NCI-H2227 treated with DMSO at 0.1 percent for 48 hours (cell line): ENCODE measurements around the gene PXK.

ENCODE experiments used
- DNase-seq: peaks from one replicate; lab custom pipeline; 2025; lab: John Stamatoyannopoulos, UW

PXK gene

DNA sequence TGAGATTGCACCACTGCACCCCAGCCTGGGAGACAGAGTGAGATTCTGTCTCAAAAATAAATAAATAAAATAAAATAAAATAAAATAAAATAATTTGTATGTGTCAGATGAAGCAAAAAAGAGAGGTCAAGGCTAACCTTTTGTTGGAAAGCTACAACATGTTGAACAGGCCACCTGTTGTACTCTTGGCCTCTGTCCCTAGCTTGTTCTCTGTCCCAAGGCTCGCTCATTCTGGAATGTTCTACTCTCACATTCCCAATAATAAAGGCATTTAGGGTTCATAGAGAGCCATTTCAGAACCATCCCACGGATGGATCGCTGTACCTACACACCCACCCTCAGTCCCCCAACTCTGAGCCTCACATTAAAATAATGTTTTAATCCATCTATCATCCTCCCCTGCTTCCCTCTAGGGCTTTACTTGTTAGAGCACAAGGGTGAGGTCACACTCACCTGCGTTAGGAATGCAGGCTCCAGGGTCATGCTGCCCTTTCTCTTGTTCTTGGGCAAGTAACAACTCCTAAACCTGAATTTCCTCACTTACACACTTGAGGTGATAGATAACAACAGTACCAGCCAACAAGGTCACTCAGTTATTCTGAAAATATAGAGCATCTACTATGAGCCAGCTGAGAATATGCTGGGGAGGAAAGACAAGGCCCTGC is 134.3 kb downstream of the PXK start:
- DNase-seq = no peak

DNA sequence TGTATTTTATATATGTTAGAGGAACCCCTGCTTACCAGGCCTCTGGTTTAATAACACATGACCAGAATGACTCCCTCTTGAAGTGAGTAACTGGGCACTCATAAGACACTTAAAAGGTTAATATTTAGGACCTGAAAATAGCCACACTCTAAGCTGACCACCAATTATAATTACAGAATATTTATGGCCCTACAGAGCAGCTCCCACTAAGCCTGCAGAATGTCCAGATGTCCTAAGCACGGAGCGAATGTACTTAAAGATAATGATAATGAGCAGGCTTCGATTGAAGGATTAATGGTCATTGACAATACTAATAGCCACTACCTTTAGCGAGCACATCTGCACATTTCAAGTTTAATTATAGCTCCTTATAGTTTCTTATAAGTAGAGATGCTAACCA is 136.4 kb downstream of the PXK start:
- no peak for DNase-seq

- no peak for DNase-seq
Observed at GRCh38 chr3:58470363-58471024, 137.8 kb downstream of the PXK start.

DNA sequence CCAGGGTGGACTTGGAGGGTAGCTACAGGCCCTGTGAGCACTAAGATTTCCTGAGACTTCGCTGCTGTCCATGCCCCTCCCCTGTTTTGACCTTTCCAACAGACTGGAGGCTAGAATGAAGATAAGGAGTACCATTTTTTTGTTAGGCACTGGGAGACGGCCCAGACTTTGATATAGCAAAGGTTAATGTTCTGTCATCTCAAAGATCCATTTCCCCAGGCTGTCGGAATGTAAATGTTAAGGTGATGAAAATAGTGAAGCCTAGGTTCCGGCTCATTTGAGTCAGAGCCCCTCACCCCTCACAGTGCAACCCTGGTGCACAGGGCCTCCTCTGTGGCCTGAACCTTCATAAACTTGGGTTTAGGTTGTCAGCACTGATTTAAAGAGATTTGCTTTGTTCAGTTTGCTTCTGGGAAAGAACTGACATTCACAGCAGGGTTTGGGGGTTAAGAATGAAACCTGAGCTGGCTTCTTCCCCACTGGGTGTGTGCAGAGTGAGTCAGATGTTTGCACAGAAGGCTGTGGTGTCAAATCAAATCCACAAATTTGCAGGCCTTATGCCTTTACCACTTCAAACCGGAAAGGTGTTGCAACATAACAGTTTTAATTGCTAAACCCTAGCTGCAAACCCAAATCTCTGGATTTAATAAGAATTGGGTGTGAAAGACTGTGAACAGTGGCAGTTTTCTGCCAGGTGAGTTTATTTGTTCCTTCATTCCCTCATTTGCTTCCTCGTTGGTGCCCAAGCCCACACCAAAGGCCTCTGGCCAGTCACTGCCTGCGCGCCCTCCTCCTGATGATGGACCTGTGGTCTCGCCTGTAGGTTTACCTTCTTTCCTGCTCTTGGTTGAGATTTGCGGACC is 138.6 kb downstream of the PXK start:
- DNase-seq = no peak

- no peak for DNase-seq
Observed at GRCh38 chr3:58473275-58473674, 140.6 kb downstream of the PXK start.

DNA sequence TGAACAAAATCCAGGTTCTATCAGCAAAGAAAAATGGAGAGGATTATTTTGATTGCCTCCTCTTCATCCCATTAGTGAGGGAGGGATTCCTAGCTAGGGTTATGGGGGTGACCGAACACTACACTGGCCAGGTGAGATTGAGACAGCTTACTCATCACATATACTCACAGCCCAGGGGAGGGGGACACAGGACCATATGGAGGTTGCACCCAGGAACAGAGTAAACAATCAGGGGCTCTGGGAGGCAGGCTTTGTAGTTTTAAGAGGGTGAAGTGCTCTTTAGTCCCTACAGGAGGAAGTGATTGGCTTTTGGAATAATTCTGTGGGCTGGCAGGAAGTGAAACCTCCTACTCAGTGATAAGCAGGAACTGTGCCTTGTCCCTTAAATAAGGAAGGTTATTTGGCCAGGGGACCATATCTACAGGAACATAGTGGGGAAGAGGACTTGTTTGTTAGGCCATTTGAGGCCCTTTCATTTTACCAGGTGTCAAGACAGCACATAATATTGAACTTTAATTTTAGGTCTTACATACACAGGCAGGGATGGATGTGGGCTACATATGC is 141.7 kb downstream of the PXK start:
- no peak for DNase-seq

- no peak for DNase-seq
Observed at GRCh38 chr3:58474967-58475578, 142.4 kb downstream of the PXK start.
